Tibial artery (tissue), 4 donors: ENCODE data around the gene SLC50A1.

ENCODE experiments used
- DNase-seq, 2 donors: peaks; one replicate each; pipeline ENCODE4 v3.0.0-alpha.2; 2019
- H3K27ac ChIP-seq, 2 donors: fragments of 200-600 bp; sonication (generic) in 1 of 2; 1 replicate in 1 of 2; 2 replicates in 1 of 2; pipeline ENCODE4 v1.5.1; 2018 to 2019; ENCODE audit warnings: mild to moderate bottlenecking in 1 of 2
- H3K27me3 ChIP-seq, 2 donors: fragments of 200-600 bp; sonication (generic) in 1 of 2; one replicate each; pipeline versions ENCODE4 v1.5.1 to v1.6.0; 2016 to 2019
- H3K36me3 ChIP-seq, 3 donors: fragments of 200-600 bp; sonication (generic) in 2 of 3; one replicate each; pipeline ENCODE4 v1.5.1; 2016 to 2019; ENCODE audit warnings: mild to moderate bottlenecking in 2 of 3
- H3K4me1 ChIP-seq, 4 donors: fragments of 200-600 bp; sonication (generic) in 2 of 4; 1 replicate in 3 of 4; 2 replicates in 1 of 4; pipeline ENCODE4 v1.5.1; 2016 to 2019
- H3K4me3 ChIP-seq, 2 donors: fragments of 200-600 bp; sonication (generic) in 1 of 2; 1 replicate in 1 of 2; 2 replicates in 1 of 2; pipeline ENCODE4 v1.5.1; 2018 to 2019; ENCODE audit warnings: mild to moderate bottlenecking in 2 of 2
- H3K9me3 ChIP-seq, 3 donors: fragments of 200-600 bp; sonication (generic) in 1 of 3; one replicate each; pipeline ENCODE4 v1.5.1; 2016 to 2019
- intact Hi-C: fragments of 100-400 bp; cut with DNase I; formaldehyde crosslinking; loops from one replicate; pipeline ENCODE4 v1.15.0; 2023; ENCODE audit warnings: low total_unique reads
- TF ChIP-seq, protein P1 (sequence below), 2 experiments: fragments of 200-600 bp in 1 of 2; fragments of 450-650 bp in 1 of 2; IDR thresholded peaks; one replicate each; pipeline ENCODE4 v1.5.1; 2017 to 2019; ENCODE audit warnings: antibody characterized with exemption in 2 of 2, mild to moderate bottlenecking in 1 of 2, moderate library complexity in 1 of 2

Gene SLC50A1

DNA sequence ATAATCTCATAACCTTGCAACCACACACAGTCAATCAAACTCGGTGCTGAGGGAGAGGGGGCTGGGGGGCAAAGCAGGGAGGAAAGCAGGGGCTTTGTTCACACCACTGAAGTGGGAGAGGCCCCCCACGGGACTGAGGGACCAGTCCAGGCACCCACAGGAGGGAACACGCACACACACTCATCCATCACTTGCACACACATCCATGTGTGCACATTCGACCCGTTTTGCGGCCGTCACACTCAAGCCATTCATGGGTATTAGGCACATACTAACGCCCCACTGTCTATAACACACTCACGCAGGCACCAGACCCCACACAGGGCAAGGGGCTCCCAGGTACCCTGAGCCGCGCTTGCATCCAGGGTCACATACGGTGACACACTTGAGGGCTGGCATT is 43.0 kb upstream of the SLC50A1 start:
- TF ChIP-seq, protein P1, sequence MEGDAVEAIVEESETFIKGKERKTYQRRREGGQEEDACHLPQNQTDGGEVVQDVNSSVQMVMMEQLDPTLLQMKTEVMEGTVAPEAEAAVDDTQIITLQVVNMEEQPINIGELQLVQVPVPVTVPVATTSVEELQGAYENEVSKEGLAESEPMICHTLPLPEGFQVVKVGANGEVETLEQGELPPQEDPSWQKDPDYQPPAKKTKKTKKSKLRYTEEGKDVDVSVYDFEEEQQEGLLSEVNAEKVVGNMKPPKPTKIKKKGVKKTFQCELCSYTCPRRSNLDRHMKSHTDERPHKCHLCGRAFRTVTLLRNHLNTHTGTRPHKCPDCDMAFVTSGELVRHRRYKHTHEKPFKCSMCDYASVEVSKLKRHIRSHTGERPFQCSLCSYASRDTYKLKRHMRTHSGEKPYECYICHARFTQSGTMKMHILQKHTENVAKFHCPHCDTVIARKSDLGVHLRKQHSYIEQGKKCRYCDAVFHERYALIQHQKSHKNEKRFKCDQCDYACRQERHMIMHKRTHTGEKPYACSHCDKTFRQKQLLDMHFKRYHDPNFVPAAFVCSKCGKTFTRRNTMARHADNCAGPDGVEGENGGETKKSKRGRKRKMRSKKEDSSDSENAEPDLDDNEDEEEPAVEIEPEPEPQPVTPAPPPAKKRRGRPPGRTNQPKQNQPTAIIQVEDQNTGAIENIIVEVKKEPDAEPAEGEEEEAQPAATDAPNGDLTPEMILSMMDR (IDR thresholded peaks at IDR 0.05): no peak
- peaks cover 0 to 22% (median 14%) of the 10 kb centered on the region in 4 donors for H3K4me1 ChIP-seq
- intact Hi-C loops: loop anchor here (5.0 kb wide), 1 partner anchor 35 kb away; the partner anchor contains the start of gene EFNA1
- no peaks in the 10 kb centered on the region for H3K9me3 ChIP-seq
- no peak overlapping the region for H3K4me3 ChIP-seq
- DNase-seq: no peak
- H3K36me3 ChIP-seq: no peaks in the 10 kb centered on the region
- peaks cover 0 to 4% of the 10 kb centered on the region in 2 donors for H3K27me3 ChIP-seq
- no peak overlapping the region for H3K27ac ChIP-seq

DNA sequence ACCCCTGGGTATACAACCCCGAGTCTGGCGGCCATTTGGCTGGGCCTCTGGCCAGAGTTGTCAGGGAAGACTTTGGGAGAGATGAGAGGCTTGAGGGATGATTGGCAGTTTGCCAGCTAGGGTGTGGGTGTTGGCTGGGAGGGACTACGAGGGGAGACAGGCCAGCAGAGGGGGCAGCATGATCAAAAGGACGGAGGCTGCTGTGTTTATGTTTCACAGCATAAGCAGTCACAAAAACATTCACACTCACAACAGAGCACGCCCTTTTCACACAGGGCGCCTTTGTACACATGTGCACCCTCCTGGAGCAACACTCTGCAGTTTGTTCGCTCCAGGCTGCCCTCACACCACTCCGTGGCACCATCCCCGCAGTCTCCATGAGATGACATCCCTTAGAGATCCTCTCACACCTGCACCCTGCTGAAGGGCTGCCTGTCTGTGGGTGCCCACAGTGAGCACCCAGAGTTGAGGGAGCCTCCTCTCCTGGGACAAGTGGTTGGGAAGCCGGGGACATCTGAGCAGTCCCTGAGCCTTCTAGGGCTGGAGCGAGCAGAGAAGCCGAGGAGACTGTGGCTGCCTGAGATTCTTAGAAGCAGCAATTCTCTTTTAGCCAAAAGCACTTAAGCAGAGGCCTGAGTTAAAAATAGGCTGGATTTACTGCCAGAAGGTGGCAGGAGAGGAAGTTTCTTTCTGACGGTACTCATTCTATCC is 41.6 kb upstream of the SLC50A1 start:
- peak overlapping the region; percentile 10 to 21 for H3K27ac ChIP-seq
- no peak for DNase-seq
- TF ChIP-seq, protein P1 (IDR thresholded peaks at IDR 0.05): peak; percentile 43 to 47
- no peaks in the 10 kb centered on the region for H3K9me3 ChIP-seq
- peaks cover 0 to 22% (median 14%) of the 10 kb centered on the region in 4 donors for H3K4me1 ChIP-seq
- intact Hi-C loops: loop anchor here (5.0 kb wide), 1 partner anchor 33 kb away; the partner anchor contains the start of gene EFNA1
- no peak overlapping the region for H3K4me3 ChIP-seq
- H3K36me3 ChIP-seq: no peaks in the 10 kb centered on the region
- peaks cover 0 to 11% of the 10 kb centered on the region in 2 donors for H3K27me3 ChIP-seq

DNA sequence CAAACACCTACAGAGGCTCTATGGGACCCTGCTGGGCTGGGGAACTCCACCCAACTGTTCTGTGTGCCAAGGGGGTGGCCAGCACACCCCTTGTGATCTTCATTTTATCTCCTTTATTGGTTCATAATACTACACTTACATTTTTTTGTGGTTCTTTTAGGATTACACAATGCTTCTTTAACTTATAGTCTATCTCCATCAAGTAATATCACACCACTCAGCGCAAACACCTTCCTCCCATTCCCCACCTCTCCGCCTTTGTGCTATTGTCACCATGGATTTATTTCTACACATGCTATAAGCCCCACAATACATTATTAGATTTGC is 41.1 kb upstream of the SLC50A1 start:
- Histone ChIP-seq H3K4me3 (no peak overlapping the region), H3K27me3 (peaks cover 0 to 11% of the 10 kb centered on the region in 2 donors), H3K9me3 (no peaks in the 10 kb centered on the region), H3K36me3 (no peaks in the 10 kb centered on the region), H3K27ac (peak overlapping the region in 1 of 2 donors; percentile 21), H3K4me1 (peaks cover 0 to 22% (median 14%) of the 10 kb centered on the region in 4 donors)
- TF ChIP-seq, protein P1 (IDR thresholded peaks at IDR 0.05): no peak
- intact Hi-C loops: loop anchor here (5.0 kb wide), 1 partner anchor 33 kb away; the partner anchor contains the start of gene EFNA1
- DNase-seq: no peak

DNA sequence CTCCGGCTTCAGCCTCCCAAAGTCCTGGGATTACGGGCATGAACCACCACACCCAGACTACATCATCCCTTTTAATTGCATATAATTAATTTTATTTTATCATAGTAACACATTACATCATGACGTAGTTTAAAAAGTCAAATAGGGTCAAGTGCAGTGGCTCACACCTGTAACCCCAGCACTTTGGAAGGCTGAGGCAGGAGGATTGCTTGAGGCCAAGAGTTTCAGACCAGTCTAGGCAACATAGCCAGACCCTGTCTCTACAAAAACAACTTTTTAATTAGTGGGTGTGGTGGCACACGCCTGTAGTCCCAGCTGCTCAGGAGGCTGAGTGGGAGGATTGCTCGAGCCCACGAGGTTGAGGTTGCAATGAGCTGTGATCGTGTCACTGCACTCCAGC is 36.3 kb upstream of the SLC50A1 start:
- Histone ChIP-seq H3K9me3 (no peaks in the 10 kb centered on the region), H3K36me3 (no peaks in the 10 kb centered on the region), H3K27me3 (peaks cover 0 to 9% of the 10 kb centered on the region in 2 donors), H3K4me3 (no peak overlapping the region), H3K4me1 (peaks cover 0 to 5% (median 3%) of the 10 kb centered on the region in 4 donors), H3K27ac (no peak overlapping the region)
- TF ChIP-seq, protein P1 (IDR thresholded peaks at IDR 0.05): no peak
- no peak for DNase-seq
- intact Hi-C loops: no loop called here

DNA sequence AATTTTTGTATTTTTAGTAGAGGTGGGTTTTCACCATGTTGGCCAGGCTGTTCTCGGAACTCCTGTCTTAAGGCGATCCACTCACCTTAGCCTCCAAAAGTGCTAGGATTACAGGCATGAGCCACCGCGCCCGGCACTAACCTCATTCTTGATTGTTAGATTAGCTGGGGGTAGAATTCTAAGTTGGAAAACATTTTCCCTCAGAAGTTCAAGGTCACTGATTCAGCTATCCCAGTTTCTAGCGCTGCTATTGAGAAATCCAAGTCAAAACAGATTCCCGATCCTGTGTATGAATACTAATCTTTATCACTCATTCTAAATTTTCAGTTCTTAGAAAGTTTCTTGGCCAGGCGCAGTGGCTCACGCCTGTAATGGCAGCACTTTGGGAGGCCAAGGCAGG is 32.3 kb upstream of the SLC50A1 start:
- Histone ChIP-seq H3K36me3 (no peaks in the 10 kb centered on the region), H3K27me3 (peaks cover 0 to 12% of the 10 kb centered on the region in 2 donors), H3K27ac (no peak overlapping the region), H3K4me3 (no peak overlapping the region), H3K4me1 (no peaks in the 10 kb centered on the region), H3K9me3 (no peaks in the 10 kb centered on the region)
- intact Hi-C loops: no loop called here
- DNase-seq: no peak
- TF ChIP-seq, protein P1 (IDR thresholded peaks at IDR 0.05): no peak
